Loucy (cell line): ENCODE results near the gene RAB33A.

Experiments used
- EZH2phosphoT487 ChIP-seq: fragments of 200-600 bp; IDR thresholded peaks from 2 replicates; pipeline ENCODE4 v1.6.1; 2018; ENCODE audit warnings: antibody characterized with exemption, mild to moderate bottlenecking, moderate library complexity, borderline replicate concordance
- TF ChIP-seq, protein P1 (sequence below): fragments of 200-600 bp; sonication (generic); conservative IDR thresholded peaks from 2 replicates; pipeline ENCODE4 v1.5.1; 2014; ENCODE audit warnings: mild to moderate bottlenecking, antibody characterized with exemption, low read length

DNA sequence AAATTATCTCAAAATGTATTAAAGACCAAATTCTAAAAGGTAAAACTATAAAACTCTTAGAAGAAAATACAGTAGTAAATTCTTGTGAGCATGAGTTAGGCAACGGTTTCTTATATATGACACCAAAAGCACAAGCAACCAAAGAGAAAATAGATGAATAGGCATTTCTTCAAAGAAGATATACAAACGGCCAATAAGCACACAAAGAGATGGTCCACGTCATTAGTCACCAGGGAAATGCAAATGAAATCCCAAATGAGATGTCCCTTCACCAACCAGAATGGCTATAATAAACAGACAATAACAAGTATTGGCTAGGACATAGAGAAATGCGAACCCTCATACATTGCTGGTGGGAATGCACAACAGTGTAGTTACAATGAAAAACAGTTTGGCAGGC lies 44.6 kb downstream of the RAB33A start:
- TF ChIP-seq, protein P1, sequence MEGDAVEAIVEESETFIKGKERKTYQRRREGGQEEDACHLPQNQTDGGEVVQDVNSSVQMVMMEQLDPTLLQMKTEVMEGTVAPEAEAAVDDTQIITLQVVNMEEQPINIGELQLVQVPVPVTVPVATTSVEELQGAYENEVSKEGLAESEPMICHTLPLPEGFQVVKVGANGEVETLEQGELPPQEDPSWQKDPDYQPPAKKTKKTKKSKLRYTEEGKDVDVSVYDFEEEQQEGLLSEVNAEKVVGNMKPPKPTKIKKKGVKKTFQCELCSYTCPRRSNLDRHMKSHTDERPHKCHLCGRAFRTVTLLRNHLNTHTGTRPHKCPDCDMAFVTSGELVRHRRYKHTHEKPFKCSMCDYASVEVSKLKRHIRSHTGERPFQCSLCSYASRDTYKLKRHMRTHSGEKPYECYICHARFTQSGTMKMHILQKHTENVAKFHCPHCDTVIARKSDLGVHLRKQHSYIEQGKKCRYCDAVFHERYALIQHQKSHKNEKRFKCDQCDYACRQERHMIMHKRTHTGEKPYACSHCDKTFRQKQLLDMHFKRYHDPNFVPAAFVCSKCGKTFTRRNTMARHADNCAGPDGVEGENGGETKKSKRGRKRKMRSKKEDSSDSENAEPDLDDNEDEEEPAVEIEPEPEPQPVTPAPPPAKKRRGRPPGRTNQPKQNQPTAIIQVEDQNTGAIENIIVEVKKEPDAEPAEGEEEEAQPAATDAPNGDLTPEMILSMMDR, result no peak
- TF ChIP-seq EZH2phosphoT487, result no peak
